OCI-LY3 (cell line): ENCODE data around the gene ARHGAP22.

Experiments used
- CTCF ChIP-seq: fragments of 200-600, 300-600 bp; sonication (generic); IDR thresholded peaks from 2 replicates; pipeline ENCODE4 v1.5.1; 2014; ENCODE audit warnings: antibody characterized with exemption, low read length, low read depth
- EZH2phosphoT487 ChIP-seq: fragments of 200-600 bp; shearing (Covaris generic); IDR thresholded peaks from 2 replicates; pipeline ENCODE4 v1.6.1; 2018; ENCODE audit warnings: antibody characterized with exemption, mixed run types, low read depth

GRCh38 chr10:48625826-48626134 lies 20.9 kb upstream of the ARHGAP22 start:
- TF ChIP-seq CTCF (no peak), EZH2phosphoT487 (no peak)
